T-helper 1 cell (primary cell): ENCODE data around the gene HES4.

ENCODE experiments used
- DNase-seq, 5 donors: peaks; one replicate each; pipeline ENCODE4 v3.0.0-alpha.2; 2012 to 2020
- total RNA-seq, 4 donors: gene quantifications; one replicate each; lab custom pipeline; 2026; lab: John Stamatoyannopoulos, UW

The HES4 gene
- total RNA-seq = 0.27 to 6.5 (median 2.0) reads per million in 4 donors

GRCh38 chr1:999725-1000356 lies at the start of gene HES4:
TSS of gene HES4 (minus strand) at chr1:1000097. CDS start at chr1:999973, 124 bp downstream.
- DNase-seq = peak in 3 of 5 donors; percentile 41 to 54 (median 50)

- DNase-seq = no peak
Observed at GRCh38 chr1:1048765-1049164, 48.9 kb upstream of the HES4 start.

- DNase-seq = no peak
Observed at GRCh38 chr1:1047963-1048362, 48.1 kb upstream of the HES4 start.

- DNase-seq = no peak
Observed at GRCh38 chr1:1047407-1047806, 47.5 kb upstream of the HES4 start.

GRCh38 chr1:1046767-1047166 lies 46.9 kb upstream of the HES4 start:
- DNase-seq = no peak

- DNase-seq = no peak
Observed at GRCh38 chr1:1046243-1046642, 46.3 kb upstream of the HES4 start.

- no peak for DNase-seq
Observed at GRCh38 chr1:1045129-1045528, 45.2 kb upstream of the HES4 start.

- DNase-seq = no peak
Observed at GRCh38 chr1:1044455-1045078, 44.7 kb upstream of the HES4 start.

GRCh38 chr1:1043921-1044320 lies 44.0 kb upstream of the HES4 start:
- no peak for DNase-seq

- DNase-seq = no peak
Observed at GRCh38 chr1:1043411-1043810, 43.5 kb upstream of the HES4 start.

GRCh38 chr1:1042835-1043234 lies 42.9 kb upstream of the HES4 start:
- DNase-seq = no peak

- DNase-seq = no peak
Observed at GRCh38 chr1:1041873-1042272, 42.0 kb upstream of the HES4 start.

- DNase-seq = no peak
Observed at GRCh38 chr1:1041092-1041523, 41.2 kb upstream of the HES4 start.

GRCh38 chr1:1040004-1040991 lies 40.4 kb upstream of the HES4 start:
- peak; percentile 71 to 92 (median 78) for DNase-seq

- DNase-seq = peak in 1 of 5 donors; percentile 57
Observed at GRCh38 chr1:1039145-1039910, 39.4 kb upstream of the HES4 start.

- DNase-seq = no peak
Observed at GRCh38 chr1:1038694-1039093, 38.8 kb upstream of the HES4 start.

- no peak for DNase-seq
Observed at GRCh38 chr1:1037366-1038327, 37.8 kb upstream of the HES4 start.

- DNase-seq = no peak
Observed at GRCh38 chr1:1035291-1035943, 35.5 kb upstream of the HES4 start.

GRCh38 chr1:1034439-1034781 lies 34.5 kb upstream of the HES4 start:
- DNase-seq = no peak

GRCh38 chr1:1033731-1034438 lies 34.0 kb upstream of the HES4 start:
- DNase-seq = no peak
